ENCODE results near the gene FNDC1. TPM values are rescaled to one million over a fixed set of nuclear protein-coding genes. Genes with fewer than 3 reads are reported as not detected.
A peak's percentile ranks its signal among the peaks of the same experiment; 100 is the strongest.

The FNDC1 gene
- total RNA-seq, 1 donor from 2014 or later, result 6.3 TPM

DNA sequence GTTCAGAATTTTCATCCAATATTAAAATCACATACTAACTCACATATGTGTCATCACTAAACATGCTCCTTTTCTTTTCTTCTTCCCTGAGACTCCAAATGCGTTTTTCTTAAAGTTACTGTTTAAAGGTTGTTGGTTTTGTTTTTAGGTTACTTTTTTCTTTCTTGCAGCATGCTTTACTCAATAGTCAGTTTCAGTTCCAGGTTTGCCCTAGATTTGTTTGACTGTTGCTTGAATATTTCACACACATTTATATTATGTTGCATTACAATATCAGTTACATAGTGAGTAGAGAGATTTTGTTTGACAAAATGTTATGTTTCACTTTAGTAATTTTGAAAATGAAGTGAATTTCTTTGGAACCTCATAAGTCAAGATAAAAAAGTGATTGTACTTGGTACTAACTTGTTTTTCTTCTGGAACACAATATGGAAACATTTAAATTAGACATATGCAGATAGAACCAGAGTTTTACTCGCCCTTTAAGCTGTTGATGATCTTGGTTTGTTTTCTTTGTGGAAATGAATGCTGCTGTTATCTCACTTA is 27.3 kb downstream of the FNDC1 start:
- H3K4me1 ChIP-seq (ENCODE audit: insufficient read depth, low read length), result no peaks in the 10 kb centered on the region
- Mint-ChIP-seq H3K36me3 (ENCODE audit: low read depth, unreplicated experiment) (no peaks in the 10 kb centered on the region), H3K9me3 (ENCODE audit: unreplicated experiment) (no peaks in the 10 kb centered on the region), H3K27me3 (ENCODE audit: low read depth, unreplicated experiment) (peaks cover 9% of the 10 kb centered on the region), H3K4me3 (ENCODE audit: unreplicated experiment) (no peak overlapping the region), H3K4me1 (ENCODE audit: low read depth, unreplicated experiment) (peaks cover 11% of the 10 kb centered on the region), H3K27ac (ENCODE audit: unreplicated experiment) (no peak overlapping the region)
- no peaks in the 10 kb centered on the region for H4K20me1 ChIP-seq (ENCODE audit: insufficient read depth, low read length)
- H3K27ac ChIP-seq (ENCODE audit: low read depth, low read length), result no peak overlapping the region
- no peak overlapping the region for H3K4me3 ChIP-seq (ENCODE audit: insufficient read depth, low read depth, low read length)
- no peaks in the 10 kb centered on the region for H3K27me3 ChIP-seq (ENCODE audit: insufficient read depth, low read length)
- FAIRE-seq (peak; percentile 26), DNase-seq (ENCODE audit: low read depth) (no peak)
- no peaks in the 10 kb centered on the region for H3K79me2 ChIP-seq (ENCODE audit: insufficient read depth, low read length)
- TF ChIP-seq EZH2 (IDR thresholded peaks at IDR 0.05; ENCODE audit: insufficient read depth, low read length) (no peak), CTCF (IDR thresholded peaks at IDR 0.05; ENCODE audit: insufficient read depth, low read depth, low read length) (no peak)
- H3K9ac ChIP-seq (ENCODE audit: low read length), result no peak overlapping the region
- H3K9me3 ChIP-seq (ENCODE audit: insufficient read depth, low read depth, low read length), result no peaks in the 10 kb centered on the region
- H3K36me3 ChIP-seq (ENCODE audit: insufficient read depth, low read length), result no peaks in the 10 kb centered on the region
- H3K4me2 ChIP-seq (ENCODE audit: low read length), result no peak overlapping the region
- H2AFZ ChIP-seq (ENCODE audit: low read depth, low read length), result no peak overlapping the region

- Histone ChIP-seq H3K9ac (ENCODE audit: low read length) (no peak overlapping the region), H4K20me1 (ENCODE audit: insufficient read depth, low read length) (no peaks in the 10 kb centered on the region), H3K27ac (ENCODE audit: low read depth, low read length) (no peak overlapping the region), H3K4me3 (ENCODE audit: insufficient read depth, low read depth, low read length) (no peak overlapping the region), H3K4me2 (ENCODE audit: low read length) (no peak overlapping the region), H3K79me2 (ENCODE audit: insufficient read depth, low read length) (no peaks in the 10 kb centered on the region), H3K4me1 (ENCODE audit: insufficient read depth, low read length) (no peaks in the 10 kb centered on the region), H3K27me3 (ENCODE audit: insufficient read depth, low read length) (no peaks in the 10 kb centered on the region), H2AFZ (ENCODE audit: low read depth, low read length) (no peak overlapping the region), H3K36me3 (ENCODE audit: insufficient read depth, low read length) (no peaks in the 10 kb centered on the region), H3K9me3 (ENCODE audit: insufficient read depth, low read depth, low read length) (no peaks in the 10 kb centered on the region)
- no peak overlapping the region for H3K4me3 Mint-ChIP-seq (ENCODE audit: unreplicated experiment)
- no peaks in the 10 kb centered on the region for H3K36me3 Mint-ChIP-seq (ENCODE audit: low read depth, unreplicated experiment)
- FAIRE-seq (no peak), DNase-seq (ENCODE audit: low read depth) (no peak)
- no peak overlapping the region for H3K27ac Mint-ChIP-seq (ENCODE audit: unreplicated experiment)
- peaks cover 11% of the 10 kb centered on the region for H3K4me1 Mint-ChIP-seq (ENCODE audit: low read depth, unreplicated experiment)
- TF ChIP-seq CTCF (IDR thresholded peaks at IDR 0.05; ENCODE audit: insufficient read depth, low read depth, low read length) (no peak), EZH2 (IDR thresholded peaks at IDR 0.05; ENCODE audit: insufficient read depth, low read length) (no peak)
- H3K27me3 Mint-ChIP-seq (ENCODE audit: low read depth, unreplicated experiment), result peaks cover 9% of the 10 kb centered on the region
- no peaks in the 10 kb centered on the region for H3K9me3 Mint-ChIP-seq (ENCODE audit: unreplicated experiment)
Measured at GRCh38 chr6:159197251-159197650, 28.1 kb downstream of the FNDC1 start.

- Mint-ChIP-seq H3K4me1 (ENCODE audit: low read depth, unreplicated experiment) (peaks cover 20% of the 10 kb centered on the region), H3K27ac (ENCODE audit: unreplicated experiment) (no peak overlapping the region), H3K36me3 (ENCODE audit: low read depth, unreplicated experiment) (no peaks in the 10 kb centered on the region), H3K4me3 (ENCODE audit: unreplicated experiment) (no peak overlapping the region), H3K9me3 (ENCODE audit: unreplicated experiment) (no peaks in the 10 kb centered on the region), H3K27me3 (ENCODE audit: low read depth, unreplicated experiment) (peaks cover 6% of the 10 kb centered on the region)
- DNase-seq (ENCODE audit: low read depth) (no peak), FAIRE-seq (no peak)
- H3K4me3 ChIP-seq (ENCODE audit: insufficient read depth, low read depth, low read length), result no peak overlapping the region
- no peaks in the 10 kb centered on the region for H3K27me3 ChIP-seq (ENCODE audit: insufficient read depth, low read length)
- H3K4me2 ChIP-seq (ENCODE audit: low read length), result no peak overlapping the region
- no peaks in the 10 kb centered on the region for H3K9me3 ChIP-seq (ENCODE audit: insufficient read depth, low read depth, low read length)
- no peak overlapping the region for H3K27ac ChIP-seq (ENCODE audit: low read depth, low read length)
- no peaks in the 10 kb centered on the region for H3K36me3 ChIP-seq (ENCODE audit: insufficient read depth, low read length)
- TF ChIP-seq CTCF (IDR thresholded peaks at IDR 0.05; ENCODE audit: insufficient read depth, low read depth, low read length) (no peak), EZH2 (IDR thresholded peaks at IDR 0.05; ENCODE audit: insufficient read depth, low read length) (no peak)
- H3K4me1 ChIP-seq (ENCODE audit: insufficient read depth, low read length), result peaks cover 14% of the 10 kb centered on the region
- H2AFZ ChIP-seq (ENCODE audit: low read depth, low read length), result no peak overlapping the region
- H3K9ac ChIP-seq (ENCODE audit: low read length), result no peak overlapping the region
- no peaks in the 10 kb centered on the region for H3K79me2 ChIP-seq (ENCODE audit: insufficient read depth, low read length)
- no peaks in the 10 kb centered on the region for H4K20me1 ChIP-seq (ENCODE audit: insufficient read depth, low read length)
Measured at GRCh38 chr6:159201336-159201735, 32.1 kb downstream of the FNDC1 start.
